PC-9 (cell line): Measurements from ENCODE around the gene RPL28. TPM values are rescaled to one million over a fixed set of nuclear protein-coding genes. Genes with fewer than 3 reads are reported as not detected.

ENCODE experiments used
- BruUV-seq: library from RNA; stranded (reverse); fragments of 400-500 nt; replicated peaks from 2 replicates; lab custom pipeline; 2021; lab: Mats Ljungman, UMichigan
- CTCF ChIA-PET: fragments of 300-600 bp; sonication (Branson Sonifier 250); formaldehyde crosslinking; loops from one replicate; lab custom pipeline; 2022; ENCODE audit warnings: antibody characterized with exemption; lab: Charles Lee
- POLR2A ChIA-PET: fragments of 300-600 bp; sonication (Branson Sonifier 250); formaldehyde crosslinking; loops from one replicate; lab custom pipeline; 2022; ENCODE audit warnings: antibody characterized with exemption; ENCODE audit not compliant: unreplicated experiment; lab: Charles Lee
- DNase-seq, 2 experiments: peaks; one replicate each; pipeline versions ENCODE4 v3.0.0 to v3.0.0-alpha.2; 2015 to 2022; ENCODE audit warnings: mixed read lengths in 1 of 2
- H2AFZ ChIP-seq: fragments of 200-600 bp; sonication (generic); 2 replicates; pipeline ENCODE4 v1.8.1; 2017; ENCODE audit warnings: antibody characterized with exemption
- H3F3A ChIP-seq: fragments of 200-600 bp; sonication (generic); 2 replicates; pipeline ENCODE4 v1.8.1; 2017; ENCODE audit warnings: antibody characterized with exemption, mild to moderate bottlenecking, low read depth; ENCODE audit not compliant: insufficient read depth
- H3K27ac ChIP-seq: fragments of 200-600 bp; sonication (generic); 2 replicates; pipeline ENCODE4 v1.6.1; 2016; ENCODE audit warnings: mixed run types
- H3K27me3 ChIP-seq: fragments of 200-600 bp; sonication (generic); 2 replicates; pipeline ENCODE4 v1.6.1; 2016; ENCODE audit warnings: low read depth, mixed run types; ENCODE audit not compliant: insufficient read depth
- H3K36me3 ChIP-seq: fragments of 200-600 bp; sonication (generic); 2 replicates; pipeline ENCODE4 v1.6.1; 2016; ENCODE audit warnings: low read depth, mixed run types
- H3K4me1 ChIP-seq: fragments of 200-600 bp; sonication (generic); replicated peaks from 2 replicates; pipeline ENCODE4 v1.6.1; 2016; ENCODE audit warnings: mixed run types; ENCODE audit not compliant: insufficient read depth
- H3K4me2 ChIP-seq: fragments of 200-600 bp; sonication (generic); 2 replicates; pipeline ENCODE4 v1.6.1; 2017; ENCODE audit warnings: mixed run types
- H3K4me3 ChIP-seq: fragments of 200-600 bp; sonication (generic); 2 replicates; pipeline ENCODE4 v1.6.1; 2016; ENCODE audit warnings: mixed run types
- H3K79me2 ChIP-seq: fragments of 200-600 bp; sonication (generic); 2 replicates; pipeline ENCODE4 v1.6.1; 2017; ENCODE audit warnings: low read depth, mixed run types
- H3K9me2 ChIP-seq: fragments of 200-600 bp; sonication (generic); 2 replicates; pipeline ENCODE4 v1.8.1; 2017; ENCODE audit warnings: mild to moderate bottlenecking; ENCODE audit not compliant: insufficient read depth
- H3K9me3 ChIP-seq: fragments of 200-600 bp; sonication (generic); 2 replicates; pipeline ENCODE4 v1.8.1; 2016; ENCODE audit warnings: low read depth; ENCODE audit not compliant: insufficient read depth
- H4K20me1 ChIP-seq: fragments of 200-600 bp; sonication (generic); 2 replicates; pipeline ENCODE4 v1.8.1; 2017; ENCODE audit not compliant: insufficient read depth
- EZH2 ChIP-seq: fragments of 200-600 bp; sonication (generic); IDR thresholded peaks from 2 replicates; pipeline ENCODE4 v1.8.0; 2017; ENCODE audit warnings: antibody characterized with exemption, low read depth
- intact Hi-C: fragments of 100-400 bp; cut with micrococcal nuclease; formaldehyde crosslinking; loops from one replicate; pipeline ENCODE4 v1.10.0; 2022; ENCODE audit not compliant: unreplicated experiment
- total RNA-seq: library from RNA; stranded (reverse); gene quantifications from 2 replicates; pipeline ENCODE4 v1.2.3, GENCODE V29; 2021
- TF ChIP-seq, protein P1 (sequence below): fragments of 200-600 bp; sonication (generic); conservative IDR thresholded peaks from 2 replicates; pipeline ENCODE4 v1.6.1; 2017; ENCODE audit warnings: mixed run types, antibody characterized with exemption, mild to moderate bottlenecking, moderate library complexity

Gene RPL28
- total RNA-seq, 1 experiment from 2014 or later: 2,433 TPM

DNA sequence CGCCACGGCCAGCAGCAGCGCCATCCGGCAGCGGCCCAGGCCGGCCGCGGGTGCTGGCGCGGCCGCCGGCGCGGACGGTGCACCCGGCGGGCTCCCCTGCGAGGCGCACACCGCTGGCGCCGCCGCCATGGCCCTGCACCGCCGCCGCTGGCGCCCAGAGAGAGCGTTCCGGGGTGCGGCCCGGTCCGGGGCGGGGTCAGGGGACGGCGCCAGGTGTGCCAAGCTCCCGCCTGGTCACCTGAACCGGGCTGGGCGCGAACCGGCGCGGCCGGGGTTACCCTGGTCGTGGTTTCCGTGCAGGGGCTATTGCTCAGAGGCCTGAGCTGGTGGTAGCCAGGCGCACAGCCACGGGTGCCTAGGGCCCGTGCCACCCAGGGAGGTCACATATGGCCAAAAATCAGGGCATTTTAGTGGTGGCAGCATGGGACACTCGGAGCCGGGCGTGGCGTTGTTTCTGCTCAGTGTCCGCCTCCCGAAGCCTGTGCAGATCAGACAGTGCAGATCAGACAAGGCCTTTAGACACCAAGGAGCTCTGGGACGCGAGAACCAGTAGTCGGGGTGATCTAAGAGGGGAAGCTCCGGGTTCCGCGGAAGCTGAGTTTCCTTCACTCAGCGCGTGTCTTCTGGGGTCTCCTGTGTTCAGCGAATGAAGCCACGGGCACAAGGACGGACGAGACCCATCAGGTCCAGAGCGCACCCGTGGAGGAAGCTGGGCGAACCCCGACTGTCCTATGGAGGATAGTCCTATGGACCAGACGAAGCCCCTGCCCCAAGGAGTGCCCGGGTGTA lies 1.4 kb upstream of the RPL28 start, which contains the start of gene TMEM238:
Gene TMEM238, minus strand, starts transcription at position 162 of the 789 bp plus-strand sequence. Its CDS starts 33 bp downstream, at position 129.
- H3K4me3 ChIP-seq: peak within 1 kb of the TSS; percentile 88
- H3K4me1 ChIP-seq: peaks cover 39% of the 10 kb centered on the region
- peaks cover 34% of the 10 kb centered on the region for H3K36me3 ChIP-seq
- DNase-seq: peak in 1 of 2 experiments; percentile 86
- ChIA-PET POLR2A (interaction anchor here (0.6 to 1.7 kb wide), 8 partner anchors 22 to 223 kb away, joined by 3 to 58 read pairs (median 5); partner anchors contain the start of genes HSPBP1 and KMT5C), CTCF (interaction anchor here (0.5 to 1.9 kb wide), 12 partner anchors 32 to 763 kb away, joined by 3 to 13 read pairs (median 6); partner anchors contain the start of genes KMT5C and PPP6R1)
- peaks cover 54% of the 10 kb centered on the region for H3F3A ChIP-seq
- no peaks in the 10 kb centered on the region for H3K27me3 ChIP-seq
- H2AFZ ChIP-seq: peak within 1 kb of the TSS; percentile 72
- peak within 1 kb of the TSS; percentile 83 for H3K27ac ChIP-seq
- no TSS peak for BruUV-seq
- peaks cover 65% of the 10 kb centered on the region for H3K79me2 ChIP-seq
- H4K20me1 ChIP-seq: peaks cover 33% of the 10 kb centered on the region
- intact Hi-C loops: loop anchor here (2.0 to 10.0 kb wide), 3 partner anchors 22 to 220 kb away; partner anchors contain the start of genes DNAAF3 and UBE2S
- H3K9me3 ChIP-seq: no peaks in the 10 kb centered on the region
- no peaks in the 10 kb centered on the region for H3K9me2 ChIP-seq
- no peak for TF ChIP-seq EZH2
- TF ChIP-seq, protein P1, sequence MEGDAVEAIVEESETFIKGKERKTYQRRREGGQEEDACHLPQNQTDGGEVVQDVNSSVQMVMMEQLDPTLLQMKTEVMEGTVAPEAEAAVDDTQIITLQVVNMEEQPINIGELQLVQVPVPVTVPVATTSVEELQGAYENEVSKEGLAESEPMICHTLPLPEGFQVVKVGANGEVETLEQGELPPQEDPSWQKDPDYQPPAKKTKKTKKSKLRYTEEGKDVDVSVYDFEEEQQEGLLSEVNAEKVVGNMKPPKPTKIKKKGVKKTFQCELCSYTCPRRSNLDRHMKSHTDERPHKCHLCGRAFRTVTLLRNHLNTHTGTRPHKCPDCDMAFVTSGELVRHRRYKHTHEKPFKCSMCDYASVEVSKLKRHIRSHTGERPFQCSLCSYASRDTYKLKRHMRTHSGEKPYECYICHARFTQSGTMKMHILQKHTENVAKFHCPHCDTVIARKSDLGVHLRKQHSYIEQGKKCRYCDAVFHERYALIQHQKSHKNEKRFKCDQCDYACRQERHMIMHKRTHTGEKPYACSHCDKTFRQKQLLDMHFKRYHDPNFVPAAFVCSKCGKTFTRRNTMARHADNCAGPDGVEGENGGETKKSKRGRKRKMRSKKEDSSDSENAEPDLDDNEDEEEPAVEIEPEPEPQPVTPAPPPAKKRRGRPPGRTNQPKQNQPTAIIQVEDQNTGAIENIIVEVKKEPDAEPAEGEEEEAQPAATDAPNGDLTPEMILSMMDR: no peak
- peak within 1 kb of the TSS; percentile 90 for H3K4me2 ChIP-seq

DNA sequence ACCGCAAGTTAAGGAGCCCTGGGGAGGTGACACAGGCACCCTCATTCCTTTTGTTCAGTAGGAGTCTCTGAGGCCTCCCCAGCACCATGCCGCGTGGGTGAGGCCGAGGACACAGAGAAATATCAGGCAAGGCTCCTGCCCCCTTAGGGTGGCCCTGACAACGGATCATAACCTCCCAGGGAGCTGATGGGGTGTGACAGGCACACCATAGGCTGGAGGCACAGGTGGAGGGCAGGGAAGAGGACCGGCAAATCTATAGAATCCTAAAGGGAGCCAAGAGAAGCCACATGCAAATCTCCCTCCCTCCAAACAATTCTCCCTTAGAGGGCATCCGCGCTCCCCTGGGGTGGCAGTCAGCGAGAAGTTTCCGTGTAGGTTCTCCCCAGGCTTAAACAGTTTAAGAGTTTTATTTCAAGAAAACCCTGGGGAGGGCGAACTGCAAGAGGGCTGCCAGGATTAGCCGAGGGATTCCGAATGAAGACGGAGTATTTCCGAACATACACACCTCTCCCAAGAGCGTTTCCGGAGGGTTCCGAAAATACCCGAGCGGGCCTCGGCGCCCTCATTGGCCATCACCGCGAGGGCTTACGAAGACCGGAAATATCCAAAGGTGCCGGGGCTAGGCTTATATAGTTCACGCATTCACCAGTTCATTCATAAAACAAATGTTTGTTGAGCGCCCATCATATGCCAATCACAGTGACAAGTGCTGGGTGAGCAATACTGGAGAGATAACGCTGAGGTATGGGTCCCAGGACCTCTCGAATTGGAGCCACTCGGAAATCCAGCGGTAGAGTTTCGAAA lies 610 bp upstream of the RPL28 start:
- peaks cover 41% of the 10 kb centered on the region for H4K20me1 ChIP-seq
- peaks cover 73% of the 10 kb centered on the region for H3K79me2 ChIP-seq
- H3F3A ChIP-seq: peaks cover 56% of the 10 kb centered on the region
- CTCF ChIA-PET: interaction anchor here (0.5 to 1.9 kb wide), 5 partner anchors 44 to 218 kb away, joined by 3 to 13 read pairs (median 7); no protein-coding TSS in a partner anchor
- POLR2A ChIA-PET: interaction anchor here (0.6 to 1.7 kb wide), 5 partner anchors 22 to 218 kb away, joined by 3 to 58 read pairs (median 11); partner anchors contain the start of genes HSPBP1, KMT5C and UBE2S
- H3K36me3 ChIP-seq: peaks cover 39% of the 10 kb centered on the region
- peak overlapping the region; percentile 72 for H2AFZ ChIP-seq
- TF ChIP-seq, protein P1: no peak
- no peak for TF ChIP-seq EZH2
- H3K4me3 ChIP-seq: peak overlapping the region; percentile 88
- peak; percentile 93 to 97 for DNase-seq
- peak overlapping the region; percentile 83 for H3K27ac ChIP-seq
- peaks cover 39% of the 10 kb centered on the region for H3K4me1 ChIP-seq
- no peaks in the 10 kb centered on the region for H3K9me3 ChIP-seq
- intact Hi-C loops: loop anchor here (1.0 to 10.0 kb wide), 6 partner anchors 22 to 220 kb away; partner anchors contain the start of genes DNAAF3, KMT5C, PPP6R1 and UBE2S
- no peaks in the 10 kb centered on the region for H3K27me3 ChIP-seq
- TSS peak; percentile 69 for BruUV-seq
- peak overlapping the region; percentile 90 for H3K4me2 ChIP-seq
- no peaks in the 10 kb centered on the region for H3K9me2 ChIP-seq
